ENCODE measurements around the gene TSHZ2. TPM values are rescaled to one million over a fixed set of nuclear protein-coding genes. Genes with fewer than 3 reads are reported as not detected.

The TSHZ2 gene
- total RNA-seq, 1 experiment from 2014 or later, result 0.07 TPM

- H4K91ac ChIP-seq (ENCODE audit: insufficient read length, low read depth, low read length), result no peak overlapping the region
- H3K18ac ChIP-seq (ENCODE audit: insufficient read length, low read depth, low read length), result no peak overlapping the region
- Mint-ChIP-seq H3K36me3 (ENCODE audit: insufficient read depth in 1 of 3, low read depth in 3 of 3) (no peaks in the 10 kb centered on the region), H3K4me1 (0 out of 4 replicates have a peak, but pooled peaks cover 2% of the 10 kb centered on the region in 2 experiments), H3K27ac (no peak overlapping the region; a peak in 1 of 7 replicates), H3K27me3 (ENCODE audit: low read depth) (peaks cover 4% of the 10 kb centered on the region), H3K4me3 (no peak overlapping the region), H3K9me3 (no peaks in the 10 kb centered on the region)
- H2BK5ac ChIP-seq (ENCODE audit: insufficient read length, low read length), result no peak overlapping the region
- no peak overlapping the region for H2BK120ac ChIP-seq (ENCODE audit: low read depth, low read length, poor library complexity, severe bottlenecking)
- H4K5ac ChIP-seq (ENCODE audit: insufficient read length, low read depth, low read length), result no peak overlapping the region
- no peaks in the 10 kb centered on the region for H3K79me2 ChIP-seq (ENCODE audit: insufficient read depth, low read length)
- no CpG with 5 or more reads among the region's 7 CpGs for WGBS (ENCODE audit: extremely low coverage, insufficient read length, low lambda C conversion rate)
- H3K4me2 ChIP-seq (ENCODE audit: insufficient read depth, insufficient read length, low read length), result no peak overlapping the region
- H3K27ac ChIP-seq (ENCODE audit: insufficient read length, low read depth, low read length), result no peak overlapping the region
- no peak overlapping the region for H4K8ac ChIP-seq (replicated peaks; ENCODE audit: insufficient read length, low read depth, low read length)
- H2BK12ac ChIP-seq (ENCODE audit: insufficient read length, low read depth, low read length), result no peak overlapping the region
- H3K79me1 ChIP-seq (ENCODE audit: insufficient read depth, low read depth, low read length, poor library complexity, severe bottlenecking), result no peaks in the 10 kb centered on the region
- H3K4ac ChIP-seq (ENCODE audit: low read depth, low read length), result no peak overlapping the region
- H3K14ac ChIP-seq (ENCODE audit: insufficient read depth, low read length), result no peak overlapping the region
- no peaks in the 10 kb centered on the region for H4K20me1 ChIP-seq (ENCODE audit: control insufficient read depth, insufficient read depth, insufficient read length)
- TF ChIP-seq CTCF (conservative IDR thresholded peaks at IDR 0.05), result no peak
- no peaks in the 10 kb centered on the region for H3K23me2 ChIP-seq (ENCODE audit: insufficient read length, low read depth, low read length, poor library complexity, severe bottlenecking)
- H2AK5ac ChIP-seq (ENCODE audit: insufficient read length, low read length), result no peak overlapping the region
- no peak overlapping the region for H3K56ac ChIP-seq (ENCODE audit: insufficient read length, low read depth, low read length)
- no peak overlapping the region for H2BK15ac ChIP-seq (ENCODE audit: low read depth, low read length)
- H2BK20ac ChIP-seq (ENCODE audit: low read depth, low read length, poor library complexity, severe bottlenecking), result no peak overlapping the region
- no peaks in the 10 kb centered on the region for H3K9me3 ChIP-seq (ENCODE audit: control insufficient read depth, low read depth, low read length)
- DNase-seq, result no peak
- no peaks in the 10 kb centered on the region for H3K4me1 ChIP-seq (ENCODE audit: insufficient read depth, low read length)
- H3K9ac ChIP-seq (ENCODE audit: extremely low read depth, insufficient read length, low read length), result no peak overlapping the region
- H2AFZ ChIP-seq (ENCODE audit: low read length), result no peak overlapping the region
- H3K23ac ChIP-seq (ENCODE audit: insufficient read length, low read depth, low read length), result no peak overlapping the region
- H3K27me3 ChIP-seq (ENCODE audit: insufficient read depth, low read length), result no peaks in the 10 kb centered on the region
- H3T11ph ChIP-seq (ENCODE audit: low read length), result no peak overlapping the region
These were observed 198.0 kb downstream of the TSHZ2 start for GRCh38 chr20:53170196-53170595.

Measured in H9 (cell line).